AG08396 (cell line): ENCODE results near the gene CALM3.
"Not testable (repeated sequence)": the region's sequence is repeated elsewhere in the genome, so short reads cannot be mapped to it uniquely, and the experiment has no call there.

ENCODE experiments used
- DNase-seq: peaks from one replicate; pipeline ENCODE4 v3.0.0; 2012; ENCODE audit warnings: low spot score, mixed read lengths

CALM3 gene

DNA sequence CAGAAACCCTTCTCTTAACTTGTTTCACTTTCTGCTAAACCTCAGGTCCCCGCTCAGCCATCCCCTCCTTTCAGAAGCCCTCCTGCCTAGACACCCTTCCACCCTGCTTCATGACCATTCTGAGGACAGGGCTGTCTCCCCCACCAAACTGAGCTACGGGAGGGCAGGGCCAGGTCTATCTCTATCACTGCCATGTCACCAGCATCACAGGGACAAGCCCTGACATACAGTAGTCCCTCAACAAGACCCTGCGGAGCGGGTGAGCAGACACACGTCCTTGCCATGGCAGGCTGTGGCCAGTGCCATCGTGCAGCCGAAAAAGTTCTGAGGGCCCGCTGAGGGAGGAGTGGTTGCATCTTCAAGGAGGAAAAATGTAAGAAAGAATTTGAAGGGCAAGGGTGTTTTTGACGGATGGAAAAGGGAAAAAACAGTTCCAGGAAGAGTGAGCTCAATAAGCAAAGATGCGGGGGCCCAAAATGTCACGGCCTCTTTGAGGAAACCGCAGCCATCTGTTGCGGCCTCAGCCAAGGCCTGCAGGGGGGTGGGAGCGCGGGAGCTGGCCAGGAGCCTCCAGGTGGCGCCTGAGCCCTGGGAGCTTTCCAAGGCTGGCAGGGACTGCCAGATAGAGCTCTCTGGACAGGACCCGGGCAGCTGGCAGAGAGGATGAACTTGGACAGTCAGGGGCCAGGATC is 15.6 kb downstream of the CALM3 start:
- peak; percentile 65 for DNase-seq

DNA sequence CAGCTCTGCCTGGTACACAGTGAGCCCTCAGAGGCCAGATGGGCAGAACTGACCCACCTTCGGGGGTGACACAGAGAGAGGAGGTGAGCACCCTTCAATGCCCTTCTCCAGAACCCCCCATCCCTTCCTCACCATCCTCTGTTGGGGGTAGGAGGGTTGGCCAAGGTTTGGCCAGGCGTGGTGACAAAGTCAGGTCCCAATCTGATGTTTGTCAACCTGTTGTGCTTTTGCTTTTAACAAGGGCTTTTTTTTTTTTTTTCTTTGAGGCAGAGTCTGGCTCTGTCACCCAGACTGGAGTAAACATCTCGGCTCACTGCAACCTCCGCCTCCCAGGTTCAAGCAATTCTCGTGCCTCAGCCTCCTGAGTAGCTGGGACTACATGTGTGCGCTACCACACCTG is 16.5 kb downstream of the CALM3 start:
- no peak for DNase-seq

DNA sequence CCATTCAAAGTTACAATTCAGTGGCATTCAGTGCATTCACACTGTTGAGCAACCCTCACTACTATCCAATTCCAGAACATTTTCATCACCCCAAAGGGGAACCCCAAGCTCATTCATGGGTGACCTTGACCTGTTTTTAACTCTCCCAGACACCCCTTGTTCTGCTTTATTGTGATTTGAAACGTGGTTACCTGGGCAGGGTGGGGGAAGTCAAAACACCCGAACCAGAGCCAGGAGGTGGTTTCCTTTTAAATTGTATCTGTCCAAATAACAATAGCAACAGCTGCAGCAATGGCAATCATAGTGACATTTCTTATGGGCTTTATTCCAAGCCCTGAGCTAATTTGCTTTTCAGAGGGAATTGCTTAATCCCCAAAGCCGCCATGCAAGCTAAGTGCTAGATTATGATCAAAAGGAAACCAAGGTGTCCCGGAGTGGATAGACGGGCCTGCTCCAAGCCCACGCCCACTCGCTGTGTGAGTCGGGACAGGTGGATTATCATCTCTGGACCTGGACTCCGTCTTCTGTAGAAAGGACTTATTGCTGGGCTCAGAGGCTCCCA is 17.6 kb downstream of the CALM3 start:
- no peak for DNase-seq

DNA sequence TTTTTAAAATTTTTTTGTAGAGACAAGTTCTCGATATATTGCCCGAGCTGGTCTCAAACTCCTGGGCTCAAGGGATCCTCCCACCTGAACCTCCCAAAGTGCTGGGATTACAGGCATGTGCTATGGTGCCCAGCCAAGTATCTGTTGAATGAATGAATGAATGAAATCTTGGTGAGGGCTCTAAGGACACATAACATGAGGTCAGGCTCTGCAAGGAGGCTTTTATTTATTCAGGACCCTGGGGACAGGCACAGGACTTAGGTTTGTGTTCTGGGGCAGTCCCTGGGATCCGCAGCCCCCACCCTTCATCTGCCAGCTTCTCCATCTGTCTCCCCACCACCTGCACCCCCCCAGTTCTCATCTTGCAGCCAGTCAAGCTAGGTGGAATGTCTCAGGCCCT is 19.1 kb downstream of the CALM3 start:
- DNase-seq: no peak

DNA sequence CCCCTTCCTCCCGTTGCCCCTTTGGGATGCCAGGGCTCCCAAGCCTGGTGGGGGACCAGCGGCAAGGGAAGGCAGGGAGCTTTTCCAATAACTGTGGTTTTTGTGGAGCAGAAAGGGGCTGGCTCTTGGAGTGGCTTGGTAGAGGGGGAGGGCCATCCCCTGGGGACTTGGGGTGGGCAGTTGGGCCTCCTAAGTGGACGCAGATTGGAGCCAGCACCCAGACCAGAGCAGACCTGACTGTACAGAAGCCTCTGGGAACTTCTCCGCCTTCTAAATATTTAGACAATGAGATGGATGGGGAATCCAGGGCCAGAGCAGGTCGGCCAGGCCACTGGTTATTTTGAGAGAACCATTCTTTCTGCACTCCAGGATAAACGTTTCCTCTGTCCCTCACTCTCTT is 19.6 kb downstream of the CALM3 start:
- peak; percentile 58 for DNase-seq

DNA sequence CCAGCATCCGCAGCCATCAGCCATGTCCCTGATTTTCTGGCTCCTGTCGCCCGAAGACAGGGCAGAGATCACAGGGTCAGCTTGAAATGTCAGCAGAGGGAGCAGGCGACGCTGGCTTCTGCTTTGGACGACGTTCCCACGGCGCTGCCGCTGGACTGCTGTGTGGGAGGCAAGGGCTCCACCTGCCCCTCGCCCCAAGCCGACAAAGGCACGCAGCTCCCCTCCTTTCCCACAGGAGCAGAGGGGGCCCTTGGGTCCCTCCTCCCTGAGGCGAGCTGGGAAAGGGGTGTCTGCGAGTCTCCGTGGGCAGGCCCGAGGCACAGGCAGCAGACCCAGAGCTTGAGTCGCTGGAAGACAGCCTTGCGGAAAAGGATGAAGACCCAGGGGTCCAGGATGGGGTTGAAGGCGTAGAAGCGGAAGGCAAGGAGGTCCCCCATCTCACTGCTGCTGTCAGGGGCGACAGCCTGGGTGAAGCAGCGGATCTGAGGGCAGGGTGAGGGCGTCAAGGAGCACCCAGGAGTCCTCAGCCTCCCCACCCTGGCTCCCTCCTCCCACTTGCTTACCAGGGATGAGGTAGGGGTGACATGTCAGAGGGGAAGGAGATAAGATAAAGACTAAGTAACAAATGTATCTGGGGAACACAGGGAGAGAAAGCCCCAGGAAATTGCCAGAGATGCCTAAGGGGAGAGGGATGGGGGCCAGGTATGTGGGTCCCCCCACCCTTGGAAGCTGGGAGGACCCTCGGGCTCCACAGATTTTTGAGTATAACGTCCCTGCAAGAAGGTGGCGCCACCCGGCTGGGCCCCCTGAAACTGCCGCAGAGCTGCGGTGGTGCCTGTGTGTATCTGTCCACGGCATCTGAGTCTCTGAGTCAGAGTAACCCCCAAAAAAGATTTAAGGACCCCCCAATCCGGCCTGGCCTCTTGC is 20.3 kb downstream of the CALM3 start:
- no peak for DNase-seq

DNA sequence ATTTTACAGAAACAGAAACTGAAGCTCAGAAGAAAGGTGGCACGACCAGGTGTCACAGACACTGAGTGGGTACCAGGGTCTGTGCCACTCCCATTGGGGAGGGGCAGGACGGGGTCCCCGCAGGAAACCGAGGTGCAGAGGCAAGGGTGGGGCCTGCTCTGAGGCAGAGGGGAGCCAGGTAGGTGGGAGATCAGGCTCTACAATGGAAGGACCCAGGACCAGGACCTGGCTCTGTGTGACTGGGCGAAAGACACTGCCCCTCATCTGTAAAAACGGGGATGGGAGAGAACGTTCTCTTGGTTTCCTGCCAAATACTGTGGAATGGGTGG is 21.0 kb downstream of the CALM3 start:
- no peak for DNase-seq

DNA sequence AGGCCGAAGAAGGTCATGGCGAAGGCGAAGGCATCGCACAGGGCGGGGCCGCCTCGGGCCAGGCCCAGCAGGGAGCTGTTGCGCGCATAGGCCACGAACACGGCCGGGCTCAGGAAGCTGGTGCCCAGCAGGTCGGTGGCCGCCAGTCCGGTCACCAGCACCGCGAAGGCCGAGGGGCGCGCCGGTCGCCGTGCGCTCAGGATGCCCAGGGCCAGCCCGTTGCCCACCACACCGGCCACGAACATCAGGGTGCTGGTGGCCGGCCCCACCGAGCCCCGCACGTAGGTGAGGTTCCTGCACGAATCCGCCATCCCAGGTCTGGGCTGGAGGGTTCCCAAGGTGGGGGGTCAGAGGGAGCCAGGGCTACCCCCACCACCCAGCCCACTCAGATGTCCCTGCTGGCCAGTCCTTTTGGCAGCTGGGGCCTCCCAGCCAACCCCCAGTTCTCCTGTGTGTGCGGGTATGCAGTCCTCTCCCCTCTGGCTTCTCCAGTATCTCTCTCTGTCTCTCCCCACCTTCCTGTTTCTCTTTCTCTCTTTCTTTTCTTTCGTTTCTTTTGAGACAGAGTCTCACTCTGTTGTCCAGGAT is 22.9 kb downstream of the CALM3 start:
- DNase-seq: no peak

DNA sequence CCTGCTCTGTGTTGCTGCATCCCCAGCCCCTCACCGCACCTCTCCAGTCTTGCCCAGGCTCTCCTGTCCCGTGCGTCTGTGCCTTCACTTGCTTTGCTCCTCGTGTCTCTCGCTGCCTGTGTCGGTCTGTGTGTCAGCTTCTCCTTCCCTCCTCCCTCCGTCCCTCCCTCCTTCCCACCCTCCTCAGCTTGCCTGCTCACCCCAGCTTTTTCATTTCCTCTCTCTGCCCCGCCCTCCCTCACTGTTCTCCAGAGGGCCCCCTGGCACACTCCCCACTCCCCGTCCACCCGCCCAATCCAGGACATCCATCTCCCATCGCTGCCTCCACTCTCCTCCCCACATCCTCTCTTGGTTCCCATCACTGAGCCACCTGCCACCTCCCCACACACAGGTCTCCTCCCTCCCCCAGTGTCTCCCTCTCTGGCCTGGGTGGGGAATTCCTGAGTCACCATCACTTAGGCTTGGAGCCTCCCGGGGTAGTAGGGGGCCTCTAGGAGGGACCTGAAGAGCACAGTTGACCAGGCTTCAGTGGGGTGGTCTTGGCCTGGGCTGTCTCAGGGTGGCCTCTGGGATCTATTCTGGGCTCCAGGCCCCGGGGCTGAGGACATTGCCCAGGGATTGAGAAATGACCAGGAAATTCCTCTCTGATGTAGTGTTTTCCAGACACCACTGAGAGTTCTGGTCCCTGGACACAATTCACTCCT is 24.0 kb downstream of the CALM3 start, which contains the start of gene PTGIR:
Gene PTGIR, minus strand, starts transcription at position 132 of the 704 bp plus-strand sequence. CDS start 864 bp downstream, outside the sequence.
- DNase-seq: peak; percentile 81

DNA sequence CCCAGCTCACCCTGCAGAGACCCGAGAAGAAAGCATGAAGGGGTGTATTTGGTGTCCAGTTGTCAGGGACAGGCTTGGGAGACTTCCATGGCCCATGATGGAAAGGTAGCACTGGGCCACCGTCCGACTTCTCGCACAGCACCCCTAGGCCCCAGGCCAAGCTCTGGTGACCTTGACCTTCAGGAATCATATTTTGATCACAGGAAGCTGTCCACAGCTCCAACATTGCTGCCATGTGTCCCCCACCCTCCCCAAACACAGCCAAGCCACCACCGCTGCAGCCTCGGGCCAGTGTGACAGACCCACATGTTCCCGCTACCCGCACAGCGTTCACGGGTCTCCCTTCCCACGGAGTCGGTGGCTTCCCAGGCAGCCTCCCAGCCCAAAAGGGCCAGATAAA is 24.6 kb downstream of the CALM3 start:
- DNase-seq: no peak

DNA sequence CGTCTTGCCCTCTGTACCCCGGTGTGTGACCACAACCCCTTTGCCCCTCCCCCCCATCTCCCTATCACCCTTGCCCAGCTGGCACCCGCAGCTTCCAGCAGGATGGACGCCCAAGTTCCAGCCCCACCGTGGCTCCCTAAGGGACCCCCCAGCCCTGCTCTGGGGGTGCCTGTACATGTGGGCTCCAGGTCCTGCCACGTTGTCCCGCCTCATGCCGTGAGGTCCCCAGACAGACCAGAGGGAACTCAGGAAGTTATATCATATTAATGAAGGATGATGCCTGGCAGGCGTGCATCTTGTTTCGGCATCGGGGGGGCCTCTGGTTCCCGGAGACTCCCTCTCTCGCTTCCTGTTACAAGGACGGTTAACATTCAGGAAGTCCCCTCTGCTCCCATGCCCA is 25.3 kb downstream of the CALM3 start:
- DNase-seq: no peak

DNA sequence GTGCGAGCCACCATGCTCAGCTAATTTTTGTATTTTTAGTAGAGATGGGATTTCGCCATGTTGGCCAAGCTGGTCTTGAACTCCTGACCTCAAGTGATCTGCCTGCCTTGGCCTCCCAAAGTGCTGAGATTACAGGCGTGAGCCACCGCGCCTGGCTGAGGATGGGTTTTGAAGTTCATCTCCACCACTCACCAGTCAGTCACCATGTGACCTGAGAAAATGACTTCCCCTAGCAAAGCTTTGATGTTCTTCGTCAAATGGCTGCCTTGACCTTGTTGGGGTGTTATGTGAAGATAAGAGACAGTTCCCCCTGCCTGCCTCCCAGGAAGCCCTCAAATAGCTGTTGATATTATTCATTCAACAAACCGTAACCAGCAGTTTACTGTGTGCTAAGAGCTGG is 27.8 kb downstream of the CALM3 start:
- DNase-seq: not testable (repeated sequence)

DNA sequence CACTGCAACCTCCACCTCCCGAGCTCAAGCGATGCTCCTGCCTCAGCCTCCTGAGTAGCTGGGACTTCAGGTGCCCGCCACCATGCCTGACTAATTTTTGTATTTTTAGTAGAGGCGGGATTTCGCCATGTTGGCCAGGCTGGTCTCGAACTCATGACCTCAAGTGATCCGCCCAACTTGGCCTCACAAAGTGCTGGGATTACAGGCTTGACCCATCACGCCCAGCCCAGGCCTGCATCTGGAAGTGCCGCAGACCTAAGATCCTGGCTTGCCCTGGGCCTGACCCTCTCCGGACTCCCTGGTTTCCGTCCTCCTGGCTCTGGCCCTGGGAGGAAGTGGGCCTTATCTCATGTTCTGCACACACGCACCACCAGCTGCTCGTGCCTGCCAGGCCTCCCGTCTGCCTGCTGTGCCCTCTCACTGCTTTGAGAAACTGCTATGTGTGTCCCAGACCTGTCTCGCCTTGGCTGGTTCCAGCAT is 28.5 kb downstream of the CALM3 start:
- DNase-seq: no peak

DNA sequence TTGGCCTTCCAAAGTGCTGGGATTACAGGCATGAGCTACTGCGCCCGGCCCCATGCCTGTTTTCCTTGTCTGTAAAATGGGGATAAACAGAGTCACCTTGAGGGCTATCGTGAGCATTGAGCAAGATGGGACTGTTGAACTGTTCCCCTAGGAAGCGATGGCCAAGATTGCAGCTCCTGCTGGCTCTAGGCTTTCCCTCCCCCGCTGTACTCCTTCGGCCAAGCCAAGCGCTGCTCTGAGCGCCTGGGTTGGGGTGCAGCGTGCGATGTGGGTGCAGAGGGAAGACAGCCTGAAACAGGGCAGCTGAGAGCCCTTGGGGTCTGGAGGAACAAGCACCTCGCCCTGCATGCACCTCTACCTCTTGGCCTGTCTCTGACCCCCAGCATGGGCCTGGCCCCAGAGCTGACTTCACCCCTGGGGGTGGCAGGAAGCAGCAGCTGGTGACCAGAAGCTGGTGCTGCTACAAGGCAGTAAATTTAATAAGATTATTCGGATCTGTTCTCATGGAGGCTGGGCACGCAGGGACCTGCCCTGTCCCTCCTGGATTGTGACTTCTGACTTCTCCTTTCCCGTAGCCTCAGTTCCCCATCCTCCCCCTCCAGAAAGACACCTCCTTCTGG is 29.6 kb downstream of the CALM3 start:
- no peak for DNase-seq

DNA sequence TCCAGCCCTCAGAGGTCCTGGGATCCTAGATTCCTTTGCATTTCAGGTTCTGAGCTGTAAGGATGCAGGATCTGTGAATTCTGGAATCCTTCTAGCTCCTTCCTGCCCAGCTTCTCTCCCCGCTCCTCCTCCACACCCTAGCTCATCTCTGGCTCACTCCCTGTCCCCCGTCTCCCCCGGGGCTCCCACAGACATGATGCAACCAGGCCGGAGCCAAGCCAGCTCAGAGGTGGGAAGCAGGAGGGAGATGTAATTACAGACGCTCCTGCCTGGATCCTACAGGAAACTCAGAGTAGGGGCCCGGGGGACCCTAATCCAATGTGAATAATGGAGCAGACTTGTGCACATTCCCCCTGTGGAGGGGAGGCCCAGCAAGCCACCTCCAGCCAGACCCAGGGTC is 30.4 kb downstream of the CALM3 start:
- no peak for DNase-seq

DNA sequence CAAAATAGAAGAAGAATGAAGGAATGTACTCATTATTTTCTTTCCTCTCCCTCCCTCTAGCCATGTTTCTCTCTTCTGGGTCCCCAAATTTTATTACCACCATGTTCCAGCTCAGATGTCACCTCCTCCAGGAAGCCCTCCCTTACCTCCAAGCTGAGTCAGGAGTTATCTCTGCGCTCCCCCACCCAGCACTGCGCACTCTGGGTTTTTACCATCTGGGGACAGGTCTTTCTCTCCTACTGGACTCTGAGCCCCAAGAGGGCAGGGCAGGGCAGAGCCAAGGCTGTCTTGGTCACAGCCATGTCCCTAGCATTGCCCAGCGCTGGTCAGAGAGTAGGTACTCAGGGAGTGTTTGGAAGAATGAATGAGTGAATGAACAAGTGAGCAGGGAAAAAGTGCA is 32.0 kb downstream of the CALM3 start:
- DNase-seq: no peak

DNA sequence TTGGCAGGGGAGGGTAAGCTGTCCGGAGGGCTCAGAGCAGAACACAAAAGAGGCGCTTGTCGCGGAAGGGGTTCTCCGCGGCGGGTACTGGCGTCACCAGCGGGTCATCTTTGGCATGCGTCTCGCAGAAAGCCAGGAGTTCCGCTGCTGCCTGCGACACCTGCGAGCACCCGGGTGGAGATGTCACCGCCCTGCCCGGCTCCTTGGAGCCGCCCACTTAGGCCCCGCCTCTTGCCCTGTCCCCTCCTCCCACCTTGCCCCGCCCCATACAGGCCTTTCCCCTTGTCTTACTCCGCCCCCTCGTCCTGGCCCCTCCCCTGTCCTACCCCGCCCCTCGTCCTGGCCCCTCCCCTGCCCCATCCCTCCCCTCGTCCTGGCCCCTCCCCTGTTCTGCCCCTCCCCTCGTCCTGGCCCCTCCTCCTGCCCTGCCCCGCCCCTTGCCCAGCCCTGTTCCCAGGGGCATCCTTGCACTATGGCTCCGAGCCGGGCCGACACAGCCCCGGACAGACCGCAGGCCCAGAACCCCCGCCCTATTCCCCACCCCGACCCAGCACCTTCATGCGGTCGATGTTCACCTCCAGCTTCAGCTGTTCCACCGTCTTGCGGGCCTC is 33.0 kb downstream of the CALM3 start:
- DNase-seq: peak; percentile 92

DNA sequence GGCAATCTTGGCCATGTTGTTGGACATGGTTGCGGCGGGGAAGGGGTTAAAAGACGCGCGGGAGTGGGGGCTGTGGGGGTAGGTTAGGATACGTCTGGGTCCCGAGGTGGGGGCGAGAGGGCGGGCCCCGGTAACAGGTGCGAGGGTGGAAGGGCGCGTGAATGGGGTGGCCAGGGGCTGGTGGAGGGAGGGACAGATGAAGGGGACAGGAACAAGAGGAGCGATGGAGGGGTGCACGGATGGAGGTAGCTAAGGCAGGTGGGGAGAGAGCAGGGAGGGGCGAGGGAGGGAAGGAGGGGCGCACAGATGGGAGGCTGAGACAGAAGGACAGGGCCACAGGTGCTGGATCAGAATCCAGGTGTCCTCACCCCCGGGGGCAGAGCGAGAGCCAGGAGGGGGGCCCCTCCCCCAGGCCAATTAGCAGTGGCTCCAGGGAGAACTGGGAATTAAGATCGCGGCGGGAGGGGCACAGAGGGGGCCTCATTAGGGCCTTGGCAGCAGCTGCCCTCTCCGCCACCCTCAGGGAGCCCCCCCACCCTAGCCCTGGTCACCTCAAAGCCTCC is 33.6 kb downstream of the CALM3 start:
- no peak for DNase-seq

DNA sequence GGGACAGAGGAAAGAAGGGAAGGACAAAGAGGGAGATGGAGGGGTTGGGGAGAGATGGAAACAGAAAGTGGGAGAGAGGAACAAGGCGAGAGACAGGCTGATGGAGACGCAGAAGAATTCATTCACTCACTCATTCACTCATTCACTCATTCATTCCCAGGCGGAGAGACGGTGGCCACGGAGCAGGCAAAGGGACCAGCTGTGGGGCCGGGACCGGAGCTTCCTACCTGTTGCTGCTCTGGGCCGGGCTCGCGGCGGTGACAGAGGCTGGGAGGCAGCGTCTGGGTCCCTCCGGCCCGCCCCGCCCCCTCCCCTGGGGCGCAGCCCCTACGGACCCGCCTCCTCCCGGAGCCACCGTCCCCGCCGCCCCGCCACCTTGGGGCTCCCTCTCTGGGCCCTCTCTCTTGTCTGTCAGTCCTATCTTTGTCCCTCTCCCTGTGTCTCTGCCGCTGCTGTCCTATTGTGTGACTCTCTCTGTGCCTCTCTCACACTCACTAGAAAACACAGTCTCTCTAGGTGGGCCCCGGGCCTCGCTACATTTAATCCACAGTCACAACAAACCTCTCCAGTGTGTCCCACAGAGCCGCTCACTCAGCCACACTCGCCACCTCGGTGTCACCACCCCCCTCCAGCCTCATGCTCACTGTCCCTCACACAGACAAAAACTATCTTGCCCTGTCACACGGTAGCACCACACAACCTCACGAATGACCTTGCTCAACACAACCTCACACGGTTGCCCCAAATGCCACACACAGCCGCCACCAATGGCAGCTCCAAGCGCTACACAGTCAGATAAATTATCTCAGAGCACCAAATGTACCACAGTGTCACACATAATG is 35.0 kb downstream of the CALM3 start, which contains the start of gene GNG8:
Gene GNG8, minus strand, starts transcription at position 283 of the 842 bp plus-strand sequence. CDS start 1,520 bp downstream, outside the sequence.
- no peak for DNase-seq

DNA sequence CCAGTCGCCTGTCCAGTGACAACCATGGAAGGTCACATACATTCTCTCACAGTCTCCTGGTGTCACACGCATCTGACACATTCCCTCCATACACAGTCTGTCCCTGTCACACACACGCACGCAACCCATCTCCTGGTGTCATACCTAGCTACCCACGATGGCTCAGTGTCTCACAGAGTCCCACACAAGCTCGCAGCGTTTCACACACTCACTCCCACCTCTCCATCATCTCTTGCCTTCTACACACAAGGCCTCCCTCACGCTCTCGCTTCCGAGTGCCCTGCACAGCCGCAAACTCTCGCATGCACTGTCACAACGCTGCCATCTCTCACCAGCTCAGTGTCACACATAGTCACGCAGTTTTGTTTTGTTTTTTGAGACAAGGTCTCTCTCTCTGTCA is 36.1 kb downstream of the CALM3 start:
- DNase-seq: no peak
